HG02610 (cell line): Measurements from ENCODE around the gene A2ML1.
"Not testable (repeated sequence)": the region's sequence is repeated elsewhere in the genome, so short reads cannot be mapped to it uniquely, and the experiment has no call there.

ENCODE experiments used
- ATAC-seq: cut with Tn5 transposase; IDR thresholded peaks from one replicate; pipeline ENCODE4 v1.9.1; 2021; ENCODE audit warnings: mild to moderate bottlenecking, moderate library complexity; ENCODE audit not compliant: unreplicated experiment

A2ML1 gene

DNA sequence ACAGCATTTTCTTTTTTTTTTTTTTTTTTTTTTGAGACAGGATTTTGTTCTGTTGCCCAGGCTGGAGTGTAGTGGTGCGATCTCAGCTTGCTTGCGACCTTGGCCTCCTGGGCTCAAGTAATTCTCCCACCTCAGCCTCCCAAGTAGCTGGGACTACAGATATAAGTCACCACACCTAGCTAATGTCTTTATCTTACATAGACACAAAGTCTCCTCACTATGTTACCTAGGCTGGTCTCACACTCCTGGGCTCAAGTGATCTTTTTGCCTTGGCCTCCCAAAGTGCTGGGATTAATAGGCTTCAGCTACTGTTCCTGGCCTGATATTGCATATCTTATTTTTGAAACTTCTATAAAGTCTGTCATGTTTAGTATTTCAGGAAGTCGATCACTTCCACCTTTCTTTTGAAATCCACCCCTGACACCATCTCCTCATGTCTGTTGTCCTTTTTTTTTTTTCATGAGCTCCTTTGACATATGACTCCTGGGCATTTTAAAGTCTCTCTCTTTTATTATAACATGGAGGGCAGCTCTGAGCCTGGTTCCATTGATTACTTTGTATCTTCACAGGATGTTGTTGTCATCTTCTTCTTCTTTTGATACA is 5.9 kb upstream of the A2ML1 start:
- no peak for ATAC-seq

DNA sequence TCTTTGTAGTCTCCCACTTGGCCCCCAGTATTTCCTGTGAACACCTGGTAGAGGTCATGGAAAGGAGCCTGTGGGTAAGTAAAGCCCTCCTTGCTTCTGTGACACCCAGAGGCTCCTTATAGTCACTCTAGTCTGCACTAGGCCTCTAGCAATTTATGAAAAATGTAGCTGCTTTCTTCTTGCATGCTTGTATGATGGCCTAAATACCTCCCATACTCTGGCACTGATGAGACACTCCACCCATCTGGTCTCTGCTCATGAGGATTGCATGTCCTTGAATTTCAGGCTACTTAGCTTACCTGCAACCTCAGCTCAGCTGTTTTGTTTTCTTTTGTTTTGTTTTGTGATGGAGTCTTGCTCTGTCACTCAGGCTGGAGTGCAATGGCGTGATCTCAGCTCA is 4.6 kb upstream of the A2ML1 start:
- no peak for ATAC-seq

DNA sequence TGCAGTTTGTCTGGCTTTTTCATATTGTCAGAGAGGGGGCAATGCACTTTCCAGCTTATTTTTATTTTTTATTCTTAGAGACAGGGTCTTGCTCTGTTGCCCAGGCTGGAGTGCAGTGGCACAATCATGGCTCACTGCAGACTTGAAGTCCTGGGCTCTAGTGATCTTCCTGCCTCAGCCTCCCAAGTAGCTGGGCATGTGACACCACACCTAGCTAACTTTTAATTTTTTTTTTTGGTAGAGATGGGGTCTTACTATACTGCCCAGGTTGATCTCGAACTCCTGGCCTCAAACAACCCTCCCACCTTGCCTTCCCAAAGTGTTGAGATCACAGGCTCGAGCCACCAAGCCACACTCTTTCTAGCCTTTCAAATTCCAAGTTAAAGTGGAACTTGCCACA is 3.9 kb upstream of the A2ML1 start:
- ATAC-seq: no peak

DNA sequence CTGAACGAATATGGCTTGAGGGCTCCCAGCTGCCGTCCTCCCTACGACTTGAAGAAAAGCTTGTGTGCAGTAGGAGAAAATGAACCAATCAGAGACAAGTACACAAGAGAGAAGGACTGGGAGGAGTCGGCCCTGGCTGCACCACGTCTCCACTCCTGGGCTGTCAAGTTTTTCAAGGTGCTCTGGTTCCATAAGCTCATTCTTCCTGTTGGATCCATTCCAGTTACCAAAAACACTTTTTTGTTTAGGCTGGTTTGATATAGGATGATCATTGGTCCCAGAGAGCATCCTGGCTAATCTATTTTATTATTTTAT is 2.8 kb upstream of the A2ML1 start:
- ATAC-seq: no peak

DNA sequence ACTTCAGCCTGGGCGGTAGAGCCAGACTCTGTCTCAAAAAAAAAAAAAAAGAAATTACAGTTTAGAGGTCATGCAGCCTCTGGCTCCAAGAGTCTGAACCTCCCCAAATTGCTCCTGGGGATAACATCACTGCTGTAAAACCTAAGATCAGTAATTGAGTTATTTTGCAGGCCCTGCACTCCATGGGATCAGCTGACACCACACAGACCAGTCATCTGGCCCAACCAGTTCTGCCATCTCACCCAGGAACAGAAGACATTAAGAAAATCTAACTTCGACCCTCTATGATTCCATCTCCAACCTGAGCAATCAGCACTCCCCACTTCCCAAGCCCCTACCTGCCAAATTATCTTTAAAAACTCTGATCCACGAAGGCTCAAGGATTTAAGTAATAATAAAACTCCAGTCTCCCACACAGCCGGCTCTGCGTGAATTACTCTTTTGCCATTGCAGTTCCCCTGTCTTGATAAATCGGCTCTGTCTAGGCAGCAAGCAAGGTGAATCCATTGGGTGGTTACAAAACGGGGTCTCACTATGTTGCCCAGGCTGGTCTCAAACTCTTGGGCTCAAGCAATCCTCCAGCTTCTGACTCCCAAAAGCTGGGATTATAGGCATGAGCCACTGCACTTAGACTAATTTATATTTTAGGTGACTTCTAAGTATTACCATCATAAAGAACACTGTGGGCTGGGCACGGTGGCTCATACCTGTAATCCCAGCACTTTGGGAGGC is 1.6 kb upstream of the A2ML1 start:
- ATAC-seq: not testable (repeated sequence)

DNA sequence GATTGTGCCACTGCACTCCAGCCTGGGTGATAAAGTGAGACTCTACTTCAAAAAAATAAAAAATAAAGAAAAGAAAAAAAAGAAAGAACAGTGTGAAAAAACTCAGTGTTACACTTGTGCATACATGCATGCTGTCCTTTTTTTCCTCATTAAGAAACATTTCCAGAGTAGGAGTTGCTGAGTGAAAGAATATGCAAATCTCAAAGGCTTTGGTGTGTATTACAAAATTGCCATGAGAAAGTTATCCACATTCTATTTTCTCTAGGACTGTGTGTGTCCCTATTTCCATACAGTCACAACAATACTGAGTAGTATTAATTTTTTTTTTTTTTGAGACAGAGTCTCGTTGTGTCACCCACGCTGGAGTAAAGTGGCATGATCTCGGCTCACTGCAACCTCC is 830 bp upstream of the A2ML1 start:
- no peak for ATAC-seq

DNA sequence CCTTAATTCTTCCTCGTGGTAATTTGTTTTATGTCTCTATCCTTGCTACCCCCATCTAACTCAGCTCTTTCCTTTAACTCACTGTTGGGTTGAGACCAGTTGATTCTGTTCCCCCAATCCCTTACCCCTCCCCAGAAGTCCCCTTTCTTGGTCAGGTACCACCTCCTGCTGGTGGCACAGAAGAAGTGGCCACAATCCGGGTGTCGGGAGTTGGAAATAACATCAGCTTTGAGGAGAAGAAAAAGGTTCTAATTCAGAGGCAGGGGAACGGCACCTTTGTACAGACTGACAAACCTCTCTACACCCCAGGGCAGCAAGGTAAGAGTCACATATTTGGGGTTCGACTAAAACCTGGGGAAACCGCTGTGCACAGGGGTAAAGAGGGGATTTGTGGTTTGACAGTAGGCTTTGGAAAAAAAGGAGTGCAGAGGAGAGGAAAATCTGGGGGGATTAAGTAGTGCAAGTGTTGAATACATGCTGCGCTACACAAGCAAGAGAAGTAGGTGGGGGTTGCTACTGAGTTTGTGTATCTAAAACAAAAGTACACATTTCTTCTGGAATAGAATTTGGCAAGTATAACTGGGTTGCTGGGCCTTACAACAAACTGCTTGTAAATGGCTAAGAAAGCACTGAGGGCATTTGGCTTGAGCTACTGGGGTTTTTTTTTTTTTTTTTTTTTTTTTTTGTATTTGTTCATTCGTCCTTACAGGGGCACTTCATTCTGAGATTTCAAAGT is 1.3 kb downstream of the A2ML1 start:
- no peak for ATAC-seq

DNA sequence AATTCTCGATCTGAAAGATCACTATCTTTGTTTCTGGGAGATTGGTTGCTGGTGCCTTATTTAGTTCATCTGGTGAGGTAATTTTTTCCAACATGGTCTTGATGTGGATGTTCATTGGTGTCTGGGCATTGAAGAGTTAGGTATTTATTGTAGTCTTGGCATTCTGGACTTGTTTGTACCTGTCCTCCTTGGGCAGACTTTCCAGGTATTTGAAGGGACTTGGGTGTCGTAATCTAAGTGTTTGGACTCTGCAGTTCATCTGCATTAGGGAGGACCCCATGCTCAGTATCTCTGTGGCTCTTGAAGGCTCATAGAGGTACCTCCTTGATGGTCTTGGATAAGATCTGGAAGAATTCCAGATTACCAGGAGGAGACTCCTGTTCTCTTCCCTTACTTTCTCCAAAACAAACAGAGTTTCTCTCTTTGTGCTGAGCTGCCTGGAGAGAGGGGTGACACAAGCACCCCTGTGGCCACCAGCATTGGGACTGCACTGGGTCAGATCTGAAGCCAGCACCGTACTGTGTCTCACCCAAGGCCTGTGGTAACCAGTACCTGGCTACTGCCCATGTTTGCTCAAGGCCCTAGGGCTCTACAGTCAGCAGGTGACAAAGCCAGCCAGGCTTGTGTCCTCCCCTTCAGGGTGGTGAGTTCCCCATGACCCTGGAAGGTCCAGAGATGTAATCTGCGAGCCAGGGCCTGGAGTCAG is 5.3 kb downstream of the A2ML1 start:
- ATAC-seq: no peak

DNA sequence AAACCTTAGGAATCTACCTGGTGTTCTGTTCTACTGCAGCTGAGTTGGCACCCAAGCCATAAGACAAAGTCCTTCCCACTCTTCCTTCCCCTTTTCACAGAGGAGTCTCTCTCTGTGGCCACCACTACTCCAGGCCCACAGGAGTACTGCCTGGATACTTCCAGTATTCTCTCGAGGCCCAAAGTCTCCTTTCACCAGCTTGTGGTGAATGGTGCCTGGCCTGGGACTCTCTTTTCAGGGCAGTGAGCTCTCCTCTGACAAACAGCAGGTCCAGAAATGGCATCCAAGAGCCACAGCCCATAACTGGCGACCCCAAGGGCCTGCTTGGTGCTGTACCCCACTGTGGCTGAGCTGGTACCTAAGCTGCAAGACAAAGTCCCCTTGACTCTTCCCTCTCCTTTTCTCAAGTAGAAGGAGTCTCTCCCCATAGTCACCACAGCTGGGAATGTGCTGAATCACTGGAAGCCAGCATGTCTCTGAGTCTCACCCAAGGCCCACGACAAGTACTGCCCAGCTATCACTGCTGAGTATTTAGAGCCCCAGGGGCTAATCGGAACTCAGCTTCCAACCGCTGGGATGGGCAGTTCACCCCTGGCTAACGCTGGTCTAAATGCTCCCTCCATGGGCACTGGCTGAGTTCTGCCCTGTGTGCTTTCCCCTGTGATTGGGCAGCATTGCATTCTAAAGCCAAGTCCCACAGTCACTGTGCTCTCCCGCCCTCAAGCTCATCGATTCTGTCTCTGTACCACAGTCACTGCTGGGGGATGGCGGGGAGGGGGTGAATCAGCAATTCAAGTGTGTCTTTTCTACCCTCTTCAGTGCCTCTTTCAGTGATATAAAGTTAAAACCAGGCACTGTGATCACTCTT is 6.1 kb downstream of the A2ML1 start:
- ATAC-seq: no peak

DNA sequence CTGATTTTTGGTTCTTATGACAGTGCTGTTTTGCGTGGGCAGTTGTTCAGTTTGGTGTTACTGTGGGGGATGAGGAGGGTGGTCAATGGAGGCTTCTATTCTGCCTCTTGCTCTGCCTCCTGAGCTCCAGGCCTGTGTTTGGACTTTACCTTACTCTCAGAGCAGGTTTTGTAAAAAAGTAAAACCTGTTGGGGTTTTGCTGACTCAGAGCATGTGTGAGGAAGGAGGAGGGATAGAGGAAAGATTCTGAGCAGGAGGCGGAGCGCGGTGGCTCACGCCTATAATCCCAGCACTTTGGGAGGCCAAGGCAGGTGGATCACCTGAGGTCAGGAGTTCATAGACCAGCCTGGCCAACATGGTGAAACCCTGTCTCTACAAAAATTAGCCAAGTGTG is 6.7 kb downstream of the A2ML1 start:
- no peak for ATAC-seq

DNA sequence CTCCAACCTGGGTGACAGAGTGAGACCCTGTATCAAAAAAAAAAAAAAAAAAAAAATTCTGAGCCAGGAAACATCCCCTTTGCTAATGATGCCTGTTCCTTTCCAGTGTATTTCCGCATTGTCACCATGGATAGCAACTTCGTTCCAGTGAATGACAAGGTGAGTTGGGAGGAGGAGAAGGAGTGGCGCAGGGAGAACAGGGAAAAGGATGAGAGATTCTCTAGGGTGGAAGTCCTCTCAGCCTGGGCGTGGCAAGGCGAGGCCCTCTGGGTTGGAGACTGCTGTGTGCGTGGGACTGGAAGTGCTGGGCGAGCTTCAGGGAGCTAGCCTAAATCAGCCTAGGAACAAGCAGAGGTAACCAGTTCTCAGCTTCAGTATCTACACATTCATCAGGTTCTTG is 7.2 kb downstream of the A2ML1 start:
- no peak for ATAC-seq

DNA sequence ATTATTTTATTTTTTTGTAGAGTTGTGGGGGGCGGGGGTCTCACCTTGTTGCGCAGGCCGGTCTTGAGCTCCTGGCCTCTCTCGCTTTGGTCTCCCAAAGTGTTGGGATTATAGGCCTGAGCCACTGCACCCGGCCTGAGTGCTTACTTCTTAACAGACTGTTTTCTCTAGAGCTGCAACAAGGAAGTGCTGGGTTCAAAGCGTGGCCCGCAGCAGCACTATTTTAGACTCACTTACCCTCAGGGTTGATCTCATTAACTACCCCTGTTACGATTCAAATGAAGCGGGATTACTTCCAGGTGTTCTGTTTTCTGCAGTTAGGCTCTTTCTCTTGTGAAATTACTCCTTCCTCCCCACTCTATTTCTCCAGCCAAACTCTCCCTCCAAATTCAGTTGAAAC is 8.7 kb downstream of the A2ML1 start:
- no peak for ATAC-seq

DNA sequence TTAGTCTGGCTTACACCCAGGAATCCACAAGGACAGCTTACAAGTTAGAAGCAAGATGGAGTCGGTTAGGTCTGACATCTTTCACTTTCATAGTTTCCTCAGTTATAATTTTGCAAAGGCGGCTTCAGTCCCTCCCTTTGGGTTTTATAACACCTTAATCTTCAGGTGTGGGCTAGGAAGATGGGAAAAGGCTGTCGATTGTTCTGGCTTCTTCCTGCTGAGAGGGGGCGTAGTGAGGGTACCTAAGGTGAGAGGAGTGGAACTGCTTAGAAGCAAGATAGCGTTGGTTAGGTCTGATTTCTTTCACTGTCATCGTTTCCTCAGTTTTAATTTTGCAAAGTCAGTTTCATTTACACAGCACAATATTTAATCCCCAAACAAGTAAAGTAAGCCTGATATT is 10.1 kb downstream of the A2ML1 start:
- no peak for ATAC-seq

DNA sequence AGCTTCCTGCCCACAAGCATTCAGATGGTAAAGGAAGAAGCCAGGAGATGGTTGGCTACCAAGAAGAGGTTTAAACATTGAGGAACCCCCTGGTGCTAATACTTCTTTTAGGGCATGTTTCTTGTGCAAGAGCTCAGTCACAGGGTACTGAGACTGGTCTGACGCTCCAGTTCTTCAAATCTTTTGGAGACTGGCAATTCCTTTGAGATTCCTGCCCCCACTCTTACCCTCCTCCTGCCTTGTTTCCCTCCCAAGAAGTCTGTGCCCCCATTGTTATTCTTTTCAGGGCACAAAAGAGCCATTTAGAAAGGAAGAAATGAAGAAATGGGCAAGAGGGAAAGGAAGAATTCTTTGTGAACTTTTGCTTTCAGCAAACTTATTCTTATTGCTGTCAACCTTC is 11.8 kb downstream of the A2ML1 start:
- no peak for ATAC-seq

DNA sequence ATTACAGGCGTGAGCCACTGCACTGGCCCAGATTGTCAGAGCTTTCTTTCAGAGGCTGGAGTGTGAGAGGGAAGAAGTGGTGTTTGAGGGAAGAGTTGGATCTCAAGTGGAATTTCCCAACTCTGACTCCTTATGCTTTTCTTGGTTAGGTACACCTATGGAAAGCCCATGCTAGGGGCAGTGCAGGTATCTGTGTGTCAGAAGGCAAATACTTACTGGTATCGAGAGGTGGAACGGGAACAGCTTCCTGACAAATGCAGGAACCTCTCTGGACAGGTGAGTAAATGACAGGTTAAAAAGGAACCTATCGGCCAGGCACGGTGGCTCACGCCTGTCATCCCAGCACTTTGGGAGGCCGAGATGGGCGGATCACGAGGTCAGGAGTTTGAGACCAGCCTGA is 14.9 kb downstream of the A2ML1 start:
- ATAC-seq: no peak

DNA sequence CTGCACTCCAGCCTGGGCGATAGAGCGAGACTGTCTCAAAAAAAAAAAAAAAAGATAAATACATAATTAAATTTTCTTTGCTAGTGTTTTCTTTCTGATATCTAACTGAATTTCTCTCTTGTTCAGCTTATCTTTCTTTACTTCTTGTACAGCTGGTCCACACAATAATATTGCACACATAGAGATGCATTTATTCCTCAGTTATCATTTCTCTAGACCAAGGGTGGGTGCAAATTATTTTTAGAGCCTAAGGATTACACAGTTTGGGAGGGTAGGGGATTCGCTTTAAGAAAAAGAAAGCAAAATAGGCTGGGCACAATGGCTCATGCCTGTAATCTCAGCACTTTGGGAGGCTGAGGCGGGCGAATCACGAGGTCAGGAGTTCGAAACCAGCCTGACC is 17.9 kb downstream of the A2ML1 start:
- no peak for ATAC-seq

DNA sequence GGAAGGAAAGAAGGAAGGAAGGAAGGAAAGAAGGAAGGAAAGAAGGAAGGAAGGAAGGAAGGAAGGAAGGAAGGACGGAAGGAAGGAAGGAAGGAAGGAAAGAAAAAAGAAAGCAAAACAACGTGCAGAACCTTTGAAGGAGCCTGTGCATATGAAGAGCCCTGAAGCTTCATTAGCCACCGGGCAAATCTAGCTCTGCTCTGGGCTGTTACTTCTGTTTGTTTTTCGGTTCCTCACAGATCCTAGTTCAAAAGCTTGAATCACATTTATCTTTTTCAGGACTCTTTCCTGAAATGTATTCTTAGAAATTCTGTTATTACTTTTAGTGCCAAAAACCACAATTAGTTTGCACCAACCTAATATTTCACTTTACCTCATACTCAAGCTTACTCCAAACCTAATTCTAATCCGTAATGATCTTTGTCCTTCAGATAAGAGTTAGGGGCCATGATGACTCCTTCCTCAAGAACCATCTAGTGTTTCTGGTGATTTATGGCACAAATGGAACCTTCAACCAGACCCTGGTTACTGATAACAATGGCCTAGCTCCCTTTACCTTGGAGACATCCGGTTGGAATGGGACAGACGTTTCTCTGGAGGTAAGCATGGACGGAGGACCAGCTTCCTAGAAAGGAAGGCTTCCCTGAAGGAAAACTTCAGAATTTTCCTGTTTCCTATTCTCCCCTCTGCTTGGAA is 18.7 kb downstream of the A2ML1 start:
- no peak for ATAC-seq

DNA sequence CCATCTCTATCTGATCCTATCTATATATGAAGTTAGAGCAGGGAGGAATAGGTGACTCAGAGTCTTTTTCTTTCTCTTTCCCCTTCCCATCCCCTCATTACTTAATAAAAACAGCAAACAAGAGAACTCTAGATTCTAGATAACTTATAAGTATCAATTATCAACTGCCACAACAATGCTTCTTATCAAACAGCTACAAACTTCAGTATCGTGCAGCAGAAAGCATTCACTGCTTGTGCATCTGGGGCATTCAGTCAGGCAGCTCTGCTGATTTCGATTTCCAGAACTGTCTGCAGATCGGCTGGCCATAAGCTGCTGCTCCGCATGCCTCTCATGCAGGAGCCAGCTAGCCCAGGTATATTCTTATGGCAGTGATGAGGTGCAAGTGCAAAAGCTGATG is 19.4 kb downstream of the A2ML1 start:
- ATAC-seq: no peak

DNA sequence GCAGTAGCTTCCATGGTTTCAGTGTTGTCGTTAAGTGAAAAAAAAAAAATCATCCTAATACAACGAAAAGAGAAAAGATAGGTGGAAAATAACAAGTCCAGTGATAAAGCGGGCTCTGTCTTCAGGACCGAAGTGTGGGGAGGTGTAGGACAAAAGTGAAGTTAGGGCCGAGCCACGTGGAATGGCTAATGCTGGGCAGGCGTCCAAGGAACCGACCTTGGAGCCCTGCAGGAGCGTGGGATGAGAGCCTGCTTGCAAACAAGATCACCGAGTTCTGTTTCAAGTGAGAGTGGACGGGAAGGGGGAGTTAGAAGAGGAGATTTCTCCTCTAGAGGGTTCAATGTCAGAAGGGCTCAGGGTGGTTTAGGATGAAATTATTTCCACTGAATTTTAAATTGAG is 22.2 kb downstream of the A2ML1 start:
- ATAC-seq: no peak

DNA sequence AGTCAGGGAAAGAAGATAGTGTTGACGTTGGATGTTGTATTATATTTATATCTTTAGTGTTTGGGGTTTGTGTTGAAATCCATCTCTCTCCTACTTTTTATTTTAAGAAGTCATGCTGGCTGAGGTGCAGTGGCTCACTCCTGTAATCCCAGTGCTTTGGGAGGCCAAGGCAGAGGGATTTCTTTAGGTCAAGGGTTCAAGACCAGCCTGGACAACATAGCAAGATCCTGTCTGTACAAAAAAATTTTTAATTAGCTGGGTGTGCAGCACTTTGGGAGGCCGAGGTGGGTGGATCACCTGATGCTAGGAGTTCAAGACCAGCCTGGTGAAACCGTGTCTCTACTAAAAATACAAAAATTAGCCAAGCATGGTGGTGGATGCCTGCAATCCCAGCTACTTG is 23.9 kb downstream of the A2ML1 start:
- ATAC-seq: no peak
